HG03575 (cell line): ENCODE measurements around the gene ZNF316.

Experiments used
- ATAC-seq: cut with Tn5 transposase; IDR thresholded peaks from one replicate; pipeline ENCODE4 v1.9.1; 2021; ENCODE audit not compliant: unreplicated experiment, insufficient number of reproducible peaks, low FRiP score; ENCODE audit errors: extremely low read depth

ZNF316 gene

GRCh38 chr7:6643915-6644625 lies 7.0 kb downstream of the ZNF316 start:
- no peak for ATAC-seq

GRCh38 chr7:6644728-6645127 lies 7.6 kb downstream of the ZNF316 start:
- no peak for ATAC-seq

- ATAC-seq, result no peak
Measured at GRCh38 chr7:6646465-6646864, 9.3 kb downstream of the ZNF316 start.

- no peak for ATAC-seq
Measured at GRCh38 chr7:6647080-6647479, 10.0 kb downstream of the ZNF316 start.

- ATAC-seq, result no peak
Measured at GRCh38 chr7:6647541-6647940, 10.4 kb downstream of the ZNF316 start.

- no peak for ATAC-seq
Measured at GRCh38 chr7:6648066-6648814, 11.1 kb downstream of the ZNF316 start.

GRCh38 chr7:6648815-6649104 lies 11.6 kb downstream of the ZNF316 start:
- no peak for ATAC-seq

GRCh38 chr7:6649241-6649961 lies 12.3 kb downstream of the ZNF316 start:
- no peak for ATAC-seq

- no peak for ATAC-seq
Measured at GRCh38 chr7:6650086-6650485, 13.0 kb downstream of the ZNF316 start.

- ATAC-seq, result no peak
Measured at GRCh38 chr7:6650521-6651011, 13.4 kb downstream of the ZNF316 start.

GRCh38 chr7:6651851-6652445 lies 14.8 kb downstream of the ZNF316 start:
- no peak for ATAC-seq

GRCh38 chr7:6652446-6653011 lies 15.4 kb downstream of the ZNF316 start:
- no peak for ATAC-seq

GRCh38 chr7:6653071-6654003 lies 16.2 kb downstream of the ZNF316 start:
- no peak for ATAC-seq

GRCh38 chr7:6654113-6654841 lies 17.2 kb downstream of the ZNF316 start:
- no peak for ATAC-seq

GRCh38 chr7:6654842-6655610 lies 17.9 kb downstream of the ZNF316 start:
- ATAC-seq, result no peak

- no peak for ATAC-seq
Measured at GRCh38 chr7:6655636-6656385, 18.7 kb downstream of the ZNF316 start.
